Measurements from ENCODE around the gene PGM5. TPM values are rescaled to one million over a fixed set of nuclear protein-coding genes. Genes with fewer than 3 reads are reported as not detected.

Gene PGM5
- total RNA-seq, 1 experiment from 2014 or later = 0.13 TPM

DNA sequence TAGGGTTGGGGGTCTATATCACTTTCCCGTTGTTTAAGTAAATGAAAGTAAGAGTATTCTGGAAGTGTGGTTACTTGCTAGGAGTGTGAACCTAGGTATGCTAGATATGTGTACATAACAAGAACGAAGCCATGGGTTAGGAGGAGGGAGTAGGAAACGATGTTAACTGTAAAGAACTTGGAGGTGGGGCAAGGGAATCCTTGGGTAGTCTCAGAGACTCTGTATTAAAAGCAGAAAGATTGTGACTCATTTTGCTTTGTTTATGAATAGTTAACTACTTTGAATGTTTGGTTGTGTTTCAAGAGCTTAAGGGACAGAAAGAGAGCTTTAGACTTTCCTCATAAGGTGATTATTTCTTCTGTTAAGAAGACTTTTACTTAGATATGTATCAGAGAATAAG lies 124.4 kb downstream of the PGM5 start (continued):
- TF ChIP-seq ZNF423 (CRISPR knock-in tag; IDR thresholded peaks at IDR 0.05) (no peak), ZNF671 (CRISPR knock-in tag; IDR thresholded peaks at IDR 0.05) (no peak), SP1 (CRISPR knock-in tag; conservative IDR thresholded peaks at IDR 0.05) (no peak), MXD4 (CRISPR knock-in tag; IDR thresholded peaks at IDR 0.05; ENCODE audit: borderline replicate concordance) (no peak), CREB1 (CRISPR knock-in tag; IDR thresholded peaks at IDR 0.05) (no peak)

DNA sequence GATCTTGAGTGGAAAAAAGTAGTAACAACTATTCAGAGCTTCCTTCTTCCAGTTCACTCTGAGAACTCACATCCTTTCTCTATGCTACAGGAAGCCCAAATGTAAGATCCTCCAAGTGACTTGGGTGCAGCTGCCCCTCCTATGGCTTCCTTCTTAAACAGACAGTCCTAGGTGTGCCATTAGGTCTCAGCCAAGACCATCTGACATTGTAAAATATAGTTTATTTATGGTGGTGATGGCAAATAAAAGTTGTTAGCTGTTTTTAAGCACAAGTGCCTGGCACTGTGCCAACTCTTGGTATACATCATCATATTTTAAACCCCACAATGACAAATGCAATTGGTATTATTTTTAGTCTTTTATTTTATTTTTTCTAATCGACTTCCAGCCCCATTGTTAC lies 126.1 kb downstream of the PGM5 start:
- DNase-seq (ENCODE audit: low spot score) = no peak
- Mint-ChIP-seq H3K9me3 (peaks cover 15% of the 10 kb centered on the region), H3K4me3 (no peak overlapping the region), H3K27me3 (ENCODE audit: low read depth) (peaks cover 56% of the 10 kb centered on the region), H3K36me3 (peaks cover 2% of the 10 kb centered on the region; the same call in 1 of the 2 replicates), H3K4me1 (no peaks in the 10 kb centered on the region), H3K27ac (no peak overlapping the region)
- no peak for ATAC-seq
- POLR2A ChIA-PET = no interaction called here
- no peak for TF ChIP-seq MYBL2 (CRISPR knock-in tag; IDR thresholded peaks at IDR 0.05)
- TF ChIP-seq, protein P1, sequence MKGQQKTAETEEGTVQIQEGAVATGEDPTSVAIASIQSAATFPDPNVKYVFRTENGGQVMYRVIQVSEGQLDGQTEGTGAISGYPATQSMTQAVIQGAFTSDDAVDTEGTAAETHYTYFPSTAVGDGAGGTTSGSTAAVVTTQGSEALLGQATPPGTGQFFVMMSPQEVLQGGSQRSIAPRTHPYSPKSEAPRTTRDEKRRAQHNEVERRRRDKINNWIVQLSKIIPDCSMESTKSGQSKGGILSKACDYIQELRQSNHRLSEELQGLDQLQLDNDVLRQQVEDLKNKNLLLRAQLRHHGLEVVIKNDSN (CRISPR knock-in tag; IDR thresholded peaks at IDR 0.05) = no peak
- TF ChIP-seq, protein P2, sequence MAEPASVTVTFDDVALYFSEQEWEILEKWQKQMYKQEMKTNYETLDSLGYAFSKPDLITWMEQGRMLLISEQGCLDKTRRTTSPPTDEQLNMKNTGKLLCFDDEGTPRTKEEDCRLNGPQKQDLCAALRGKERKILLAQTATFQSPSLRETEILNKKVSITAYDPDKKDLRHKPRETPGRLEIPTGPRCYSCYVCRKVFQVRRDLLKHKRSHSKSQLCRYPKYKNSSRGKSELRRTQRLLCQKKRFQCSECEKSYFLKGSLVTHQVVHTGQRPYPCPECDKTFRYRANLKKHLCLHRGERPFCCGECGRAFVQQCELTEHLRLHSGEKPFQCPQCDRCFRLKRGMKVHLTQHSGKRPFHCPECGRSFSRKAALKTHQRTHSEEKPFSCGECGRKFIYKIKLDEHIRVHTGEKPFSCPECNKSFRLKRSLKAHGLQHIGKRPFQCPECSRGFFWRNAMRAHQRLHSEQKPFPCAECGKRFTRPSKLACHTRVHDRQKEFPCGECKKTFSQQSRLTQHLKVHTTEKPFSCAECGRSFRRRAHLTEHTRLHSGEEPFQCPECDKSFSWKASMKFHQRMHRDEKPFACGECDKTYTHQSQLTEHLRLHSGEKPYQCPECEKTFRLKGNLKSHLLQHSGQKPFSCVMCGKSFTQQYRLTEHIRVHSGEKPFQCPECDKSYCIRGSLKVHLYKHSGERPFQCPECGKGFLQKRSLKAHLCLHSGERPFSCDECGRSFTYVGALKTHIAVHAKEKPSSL (CRISPR knock-in tag; conservative IDR thresholded peaks at IDR 0.05) = no peak
- CTCF ChIA-PET = no interaction called here

DNA sequence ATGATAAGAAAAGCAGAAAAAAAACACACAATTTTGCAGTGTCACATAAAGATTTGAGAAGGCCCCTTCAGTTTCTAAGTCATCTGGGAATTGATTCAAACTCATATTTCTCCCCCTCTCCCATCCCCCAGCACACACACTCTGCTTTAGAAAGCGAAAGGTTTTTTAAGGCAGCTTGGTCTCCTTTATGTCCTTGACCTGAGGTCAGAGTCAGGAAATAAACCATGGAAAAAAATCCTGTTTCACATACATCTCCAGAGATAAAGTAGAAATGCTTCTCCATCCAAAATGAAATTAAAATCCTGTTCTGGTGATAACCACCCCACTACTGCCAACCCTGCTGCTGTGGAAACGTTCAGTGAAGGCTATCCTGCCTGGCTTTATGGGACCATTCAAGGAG lies 131.7 kb downstream of the PGM5 start:
- CTCF ChIA-PET = no interaction called here
- TF ChIP-seq CREM (CRISPR knock-in tag; IDR thresholded peaks at IDR 0.05) (no peak), NR2C2 (CRISPR knock-in tag; IDR thresholded peaks at IDR 0.05) (no peak), NR3C1 (CRISPR knock-in tag; conservative IDR thresholded peaks at IDR 0.05; ENCODE audit: low read depth) (no peak), ESRRA (CRISPR knock-in tag; IDR thresholded peaks at IDR 0.05; ENCODE audit: borderline replicate concordance) (no peak), ZNF317 (CRISPR knock-in tag; IDR thresholded peaks at IDR 0.05; ENCODE audit: borderline replicate concordance, low read depth) (no peak), ETV6 (CRISPR knock-in tag; IDR thresholded peaks at IDR 0.05) (no peak), ZNF423 (CRISPR knock-in tag; IDR thresholded peaks at IDR 0.05) (no peak), ZNF232 (CRISPR knock-in tag; IDR thresholded peaks at IDR 0.05) (no peak), MXD4 (CRISPR knock-in tag; IDR thresholded peaks at IDR 0.05; ENCODE audit: borderline replicate concordance) (no peak), MYBL2 (CRISPR knock-in tag; IDR thresholded peaks at IDR 0.05) (no peak), KAT7 (CRISPR knock-in tag; IDR thresholded peaks at IDR 0.05; ENCODE audit: borderline replicate concordance) (no peak), CREB1 (CRISPR knock-in tag; IDR thresholded peaks at IDR 0.05) (no peak)
- TF ChIP-seq, protein P3, sequence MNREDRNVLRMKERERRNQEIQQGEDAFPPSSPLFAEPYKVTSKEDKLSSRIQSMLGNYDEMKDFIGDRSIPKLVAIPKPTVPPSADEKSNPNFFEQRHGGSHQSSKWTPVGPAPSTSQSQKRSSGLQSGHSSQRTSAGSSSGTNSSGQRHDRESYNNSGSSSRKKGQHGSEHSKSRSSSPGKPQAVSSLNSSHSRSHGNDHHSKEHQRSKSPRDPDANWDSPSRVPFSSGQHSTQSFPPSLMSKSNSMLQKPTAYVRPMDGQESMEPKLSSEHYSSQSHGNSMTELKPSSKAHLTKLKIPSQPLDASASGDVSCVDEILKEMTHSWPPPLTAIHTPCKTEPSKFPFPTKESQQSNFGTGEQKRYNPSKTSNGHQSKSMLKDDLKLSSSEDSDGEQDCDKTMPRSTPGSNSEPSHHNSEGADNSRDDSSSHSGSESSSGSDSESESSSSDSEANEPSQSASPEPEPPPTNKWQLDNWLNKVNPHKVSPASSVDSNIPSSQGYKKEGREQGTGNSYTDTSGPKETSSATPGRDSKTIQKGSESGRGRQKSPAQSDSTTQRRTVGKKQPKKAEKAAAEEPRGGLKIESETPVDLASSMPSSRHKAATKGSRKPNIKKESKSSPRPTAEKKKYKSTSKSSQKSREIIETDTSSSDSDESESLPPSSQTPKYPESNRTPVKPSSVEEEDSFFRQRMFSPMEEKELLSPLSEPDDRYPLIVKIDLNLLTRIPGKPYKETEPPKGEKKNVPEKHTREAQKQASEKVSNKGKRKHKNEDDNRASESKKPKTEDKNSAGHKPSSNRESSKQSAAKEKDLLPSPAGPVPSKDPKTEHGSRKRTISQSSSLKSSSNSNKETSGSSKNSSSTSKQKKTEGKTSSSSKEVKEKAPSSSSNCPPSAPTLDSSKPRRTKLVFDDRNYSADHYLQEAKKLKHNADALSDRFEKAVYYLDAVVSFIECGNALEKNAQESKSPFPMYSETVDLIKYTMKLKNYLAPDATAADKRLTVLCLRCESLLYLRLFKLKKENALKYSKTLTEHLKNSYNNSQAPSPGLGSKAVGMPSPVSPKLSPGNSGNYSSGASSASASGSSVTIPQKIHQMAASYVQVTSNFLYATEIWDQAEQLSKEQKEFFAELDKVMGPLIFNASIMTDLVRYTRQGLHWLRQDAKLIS (CRISPR knock-in tag; IDR thresholded peaks at IDR 0.05; ENCODE audit: borderline replicate concordance) = no peak
- TF ChIP-seq, protein P4, sequence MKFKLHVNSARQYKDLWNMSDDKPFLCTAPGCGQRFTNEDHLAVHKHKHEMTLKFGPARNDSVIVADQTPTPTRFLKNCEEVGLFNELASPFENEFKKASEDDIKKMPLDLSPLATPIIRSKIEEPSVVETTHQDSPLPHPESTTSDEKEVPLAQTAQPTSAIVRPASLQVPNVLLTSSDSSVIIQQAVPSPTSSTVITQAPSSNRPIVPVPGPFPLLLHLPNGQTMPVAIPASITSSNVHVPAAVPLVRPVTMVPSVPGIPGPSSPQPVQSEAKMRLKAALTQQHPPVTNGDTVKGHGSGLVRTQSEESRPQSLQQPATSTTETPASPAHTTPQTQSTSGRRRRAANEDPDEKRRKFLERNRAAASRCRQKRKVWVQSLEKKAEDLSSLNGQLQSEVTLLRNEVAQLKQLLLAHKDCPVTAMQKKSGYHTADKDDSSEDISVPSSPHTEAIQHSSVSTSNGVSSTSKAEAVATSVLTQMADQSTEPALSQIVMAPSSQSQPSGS (CRISPR knock-in tag; IDR thresholded peaks at IDR 0.05; ENCODE audit: borderline replicate concordance, low read depth) = no peak
- TF ChIP-seq, protein P5, sequence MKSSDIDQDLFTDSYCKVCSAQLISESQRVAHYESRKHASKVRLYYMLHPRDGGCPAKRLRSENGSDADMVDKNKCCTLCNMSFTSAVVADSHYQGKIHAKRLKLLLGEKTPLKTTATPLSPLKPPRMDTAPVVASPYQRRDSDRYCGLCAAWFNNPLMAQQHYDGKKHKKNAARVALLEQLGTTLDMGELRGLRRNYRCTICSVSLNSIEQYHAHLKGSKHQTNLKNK (CRISPR knock-in tag; IDR thresholded peaks at IDR 0.05) = no peak
- TF ChIP-seq, protein P6, sequence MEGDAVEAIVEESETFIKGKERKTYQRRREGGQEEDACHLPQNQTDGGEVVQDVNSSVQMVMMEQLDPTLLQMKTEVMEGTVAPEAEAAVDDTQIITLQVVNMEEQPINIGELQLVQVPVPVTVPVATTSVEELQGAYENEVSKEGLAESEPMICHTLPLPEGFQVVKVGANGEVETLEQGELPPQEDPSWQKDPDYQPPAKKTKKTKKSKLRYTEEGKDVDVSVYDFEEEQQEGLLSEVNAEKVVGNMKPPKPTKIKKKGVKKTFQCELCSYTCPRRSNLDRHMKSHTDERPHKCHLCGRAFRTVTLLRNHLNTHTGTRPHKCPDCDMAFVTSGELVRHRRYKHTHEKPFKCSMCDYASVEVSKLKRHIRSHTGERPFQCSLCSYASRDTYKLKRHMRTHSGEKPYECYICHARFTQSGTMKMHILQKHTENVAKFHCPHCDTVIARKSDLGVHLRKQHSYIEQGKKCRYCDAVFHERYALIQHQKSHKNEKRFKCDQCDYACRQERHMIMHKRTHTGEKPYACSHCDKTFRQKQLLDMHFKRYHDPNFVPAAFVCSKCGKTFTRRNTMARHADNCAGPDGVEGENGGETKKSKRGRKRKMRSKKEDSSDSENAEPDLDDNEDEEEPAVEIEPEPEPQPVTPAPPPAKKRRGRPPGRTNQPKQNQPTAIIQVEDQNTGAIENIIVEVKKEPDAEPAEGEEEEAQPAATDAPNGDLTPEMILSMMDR (IDR thresholded peaks at IDR 0.05) = no peak
- Mint-ChIP-seq H3K4me3 (no peak overlapping the region), H3K36me3 (peaks cover 2% of the 10 kb centered on the region; the same call in 1 of the 2 replicates), H3K4me1 (no peaks in the 10 kb centered on the region), H3K9me3 (peaks cover 15% of the 10 kb centered on the region), H3K27me3 (ENCODE audit: low read depth) (peaks cover 77% of the 10 kb centered on the region), H3K27ac (no peak overlapping the region)
- POLR2A ChIA-PET = no interaction called here
- ATAC-seq (no peak), DNase-seq (ENCODE audit: low spot score) (no peak)
